GM12864 (cell line): ENCODE results near the gene ACTN2.

Source experiments
- DNase-seq: peaks from one replicate; pipeline ENCODE4 v3.0.0-alpha.2; 2011; ENCODE audit warnings: low read depth
- H3K4me3 ChIP-seq: 2 replicates; pipeline ENCODE4 v1.5.1; 2011; ENCODE audit warnings: mild to moderate bottlenecking, low read depth, low read length, control low read depth
- CTCF ChIP-seq: IDR thresholded peaks from 2 replicates; pipeline ENCODE4 v1.5.1; 2011; ENCODE audit warnings: low read depth, mild to moderate bottlenecking, moderate library complexity, low read length, control low read depth, inconsistent platforms; ENCODE audit errors: missing control alignments

The ACTN2 gene

GRCh38 chr1:236754525-236755210, 68.4 kb downstream of the ACTN2 start:
- TF ChIP-seq CTCF = no peak
- no peak for DNase-seq
- no peak overlapping the region for H3K4me3 ChIP-seq

- no peak for DNase-seq
- H3K4me3 ChIP-seq = no peak overlapping the region
- TF ChIP-seq CTCF = no peak
Observed at GRCh38 chr1:236757640-236758039, 71.3 kb downstream of the ACTN2 start.

GRCh38 chr1:236759252-236759859, 73.1 kb downstream of the ACTN2 start:
- H3K4me3 ChIP-seq = no peak overlapping the region
- no peak for DNase-seq
- TF ChIP-seq CTCF = peak; percentile 79

- no peak overlapping the region for H3K4me3 ChIP-seq
- no peak for DNase-seq
- no peak for TF ChIP-seq CTCF
Observed at GRCh38 chr1:236760480-236760879, 74.2 kb downstream of the ACTN2 start.

- no peak overlapping the region for H3K4me3 ChIP-seq
- DNase-seq = no peak
- no peak for TF ChIP-seq CTCF
Observed at GRCh38 chr1:236760986-236761385, 74.7 kb downstream of the ACTN2 start.

- no peak for DNase-seq
- no peak for TF ChIP-seq CTCF
- H3K4me3 ChIP-seq = no peak overlapping the region
Observed at GRCh38 chr1:236761397-236762132, 75.3 kb downstream of the ACTN2 start.

GRCh38 chr1:236762410-236762809, 76.1 kb downstream of the ACTN2 start:
- TF ChIP-seq CTCF = no peak
- H3K4me3 ChIP-seq = no peak overlapping the region
- DNase-seq = no peak
